ENCODE results near the gene SPAG16. TPM values are rescaled to one million over a fixed set of nuclear protein-coding genes. Genes with fewer than 3 reads are reported as not detected.

The SPAG16 gene
- total RNA-seq, 2 donors from 2014 or later: 5.3 to 6.6 TPM

GRCh38 chr2:213455316-213456008, 171.2 kb downstream of the SPAG16 start:
- Mint-ChIP-seq H3K27ac (no peak overlapping the region), H3K36me3 (no peaks in the 10 kb centered on the region), H3K4me1 (ENCODE audit: low read depth in 2 of 2) (no peaks in the 10 kb centered on the region), H3K27me3 (no peaks in the 10 kb centered on the region), H3K9me3 (peaks cover 4% of the 10 kb centered on the region), H3K4me3 (no peak overlapping the region)
- no peak for ATAC-seq
- no peak for DNase-seq (ENCODE audit: low spot score)

GRCh38 chr2:213475433-213475832, 191.2 kb downstream of the SPAG16 start:
- no peak overlapping the region for H3K27ac Mint-ChIP-seq

GRCh38 chr2:213476641-213477040, 192.4 kb downstream of the SPAG16 start:
- DNase-seq (ENCODE audit: low spot score) (no peak), ATAC-seq (no peak)
- H3K4me3 Mint-ChIP-seq: no peak overlapping the region
- no peaks in the 10 kb centered on the region for H3K27me3 Mint-ChIP-seq
- H3K27ac Mint-ChIP-seq: no peak overlapping the region
- peaks cover 10% of the 10 kb centered on the region for H3K9me3 Mint-ChIP-seq
- no peaks in the 10 kb centered on the region for H3K4me1 Mint-ChIP-seq (ENCODE audit: low read depth in 2 of 2)
- H3K36me3 Mint-ChIP-seq: no peaks in the 10 kb centered on the region

More at GRCh38 chr2:213475433-213475832, 191.2 kb downstream of the SPAG16 start:
- DNase-seq (ENCODE audit: low spot score) (no peak), ATAC-seq (no peak)
- Mint-ChIP-seq H3K27me3 (no peaks in the 10 kb centered on the region), H3K4me1 (ENCODE audit: low read depth in 2 of 2) (no peaks in the 10 kb centered on the region), H3K4me3 (no peak overlapping the region), H3K9me3 (peaks cover 13% of the 10 kb centered on the region), H3K36me3 (no peaks in the 10 kb centered on the region)

DNA sequence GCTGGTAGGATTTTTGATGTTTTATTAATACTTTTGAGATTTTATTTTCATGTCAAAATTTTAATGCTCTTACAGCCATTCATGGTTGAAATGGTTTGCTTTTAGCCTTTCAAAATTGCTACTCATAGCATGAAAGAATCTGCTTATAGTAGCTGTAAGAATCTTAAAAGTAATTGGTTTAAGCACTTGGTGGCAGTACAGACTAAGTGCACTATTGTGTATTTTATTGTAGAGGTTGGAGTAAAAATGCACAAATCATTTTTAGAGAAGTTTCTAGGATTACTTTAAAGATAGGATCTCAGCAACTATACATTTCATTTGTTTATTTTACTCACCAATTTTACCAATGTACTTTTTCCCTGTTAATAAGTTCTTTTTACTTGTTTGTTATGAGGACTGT, 205.8 kb downstream of the SPAG16 start:
- Mint-ChIP-seq H3K4me3 (no peak overlapping the region), H3K27me3 (no peaks in the 10 kb centered on the region)

GRCh38 chr2:213491376-213491775, 207.1 kb downstream of the SPAG16 start:
- no peaks in the 10 kb centered on the region for H3K36me3 Mint-ChIP-seq
- no peaks in the 10 kb centered on the region for H3K4me1 Mint-ChIP-seq (ENCODE audit: low read depth in 2 of 2)
- H3K9me3 Mint-ChIP-seq: no peaks in the 10 kb centered on the region
- H3K27me3 Mint-ChIP-seq: no peaks in the 10 kb centered on the region
- no peak overlapping the region for H3K4me3 Mint-ChIP-seq
- ATAC-seq (no peak), DNase-seq (ENCODE audit: low spot score) (no peak)
- H3K27ac Mint-ChIP-seq: no peak overlapping the region

More for the DNA sequence above, 205.8 kb downstream of the SPAG16 start:
- ATAC-seq (no peak), DNase-seq (ENCODE audit: low spot score) (no peak)
- no peaks in the 10 kb centered on the region for H3K36me3 Mint-ChIP-seq
- no peaks in the 10 kb centered on the region for H3K4me1 Mint-ChIP-seq (ENCODE audit: low read depth in 2 of 2)
- no peaks in the 10 kb centered on the region for H3K9me3 Mint-ChIP-seq
- no peak overlapping the region for H3K27ac Mint-ChIP-seq

- H3K9me3 Mint-ChIP-seq: peaks cover 6% of the 10 kb centered on the region
- no peaks in the 10 kb centered on the region for H3K4me1 Mint-ChIP-seq (ENCODE audit: low read depth in 2 of 2)
- H3K27ac Mint-ChIP-seq: no peak overlapping the region
- no peak for DNase-seq (ENCODE audit: low spot score)
- H3K36me3 Mint-ChIP-seq: no peaks in the 10 kb centered on the region
- H3K27me3 Mint-ChIP-seq: no peaks in the 10 kb centered on the region
- no peak for ATAC-seq
- H3K4me3 Mint-ChIP-seq: no peak overlapping the region
Measured at GRCh38 chr2:213496226-213496625, 212.0 kb downstream of the SPAG16 start.

DNA sequence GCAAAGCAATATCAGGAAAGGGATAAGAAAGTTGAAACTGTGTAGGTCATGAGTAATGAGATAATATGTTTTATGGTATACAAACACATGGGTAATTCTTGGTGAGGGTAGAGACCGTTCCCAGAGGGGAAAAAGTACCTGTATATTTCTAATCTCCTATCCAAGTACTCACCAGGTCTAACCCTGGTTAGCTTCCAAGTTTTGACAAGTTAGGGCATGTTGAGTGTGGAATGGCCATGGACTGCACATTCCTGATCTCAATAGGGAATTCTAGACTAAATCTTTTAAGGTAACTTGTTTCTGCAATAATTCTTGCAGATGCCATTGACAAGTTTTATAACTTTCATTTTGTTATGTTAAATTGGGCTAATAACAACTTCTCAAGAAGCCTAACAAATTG, 216.6 kb downstream of the SPAG16 start:
- Mint-ChIP-seq H3K27ac (no peak overlapping the region), H3K27me3 (no peaks in the 10 kb centered on the region), H3K4me3 (no peak overlapping the region), H3K9me3 (peaks cover 9% of the 10 kb centered on the region), H3K36me3 (no peaks in the 10 kb centered on the region), H3K4me1 (ENCODE audit: low read depth in 2 of 2) (no peaks in the 10 kb centered on the region)
- ATAC-seq: no peak
- no peak for DNase-seq (ENCODE audit: low spot score)

GRCh38 chr2:213524164-213524563, 239.9 kb downstream of the SPAG16 start:
- H3K4me3 Mint-ChIP-seq: no peak overlapping the region
- no peak for DNase-seq (ENCODE audit: low spot score)
- H3K4me1 Mint-ChIP-seq (ENCODE audit: low read depth in 2 of 2): no peaks in the 10 kb centered on the region

GRCh38 chr2:213537579-213537978, 253.3 kb downstream of the SPAG16 start:
- no peaks in the 10 kb centered on the region for H3K4me1 Mint-ChIP-seq (ENCODE audit: low read depth in 2 of 2)
- ATAC-seq (no peak), DNase-seq (ENCODE audit: low spot score) (no peak)
- H3K27me3 Mint-ChIP-seq: no peaks in the 10 kb centered on the region
- H3K27ac Mint-ChIP-seq: no peak overlapping the region
- no peak overlapping the region for H3K4me3 Mint-ChIP-seq
- peaks cover 5% of the 10 kb centered on the region for H3K9me3 Mint-ChIP-seq
- no peaks in the 10 kb centered on the region for H3K36me3 Mint-ChIP-seq

More at GRCh38 chr2:213524164-213524563, 239.9 kb downstream of the SPAG16 start:
- H3K27ac Mint-ChIP-seq: no peak overlapping the region
- peaks cover 21% of the 10 kb centered on the region for H3K9me3 Mint-ChIP-seq
- ATAC-seq: no peak
- H3K36me3 Mint-ChIP-seq: peaks cover 4% of the 10 kb centered on the region
- H3K27me3 Mint-ChIP-seq: no peaks in the 10 kb centered on the region

GRCh38 chr2:213544940-213545339, 260.7 kb downstream of the SPAG16 start:
- Mint-ChIP-seq H3K9me3 (peaks cover 12% of the 10 kb centered on the region), H3K36me3 (no peaks in the 10 kb centered on the region), H3K4me1 (ENCODE audit: low read depth in 2 of 2) (no peaks in the 10 kb centered on the region), H3K27me3 (no peaks in the 10 kb centered on the region), H3K4me3 (no peak overlapping the region), H3K27ac (no peak overlapping the region)
- no peak for ATAC-seq
- DNase-seq (ENCODE audit: low spot score): no peak

GRCh38 chr2:213545481-213545880, 261.2 kb downstream of the SPAG16 start:
- Mint-ChIP-seq H3K27me3 (no peaks in the 10 kb centered on the region), H3K4me1 (ENCODE audit: low read depth in 2 of 2) (no peaks in the 10 kb centered on the region)
- no peak for ATAC-seq

DNA sequence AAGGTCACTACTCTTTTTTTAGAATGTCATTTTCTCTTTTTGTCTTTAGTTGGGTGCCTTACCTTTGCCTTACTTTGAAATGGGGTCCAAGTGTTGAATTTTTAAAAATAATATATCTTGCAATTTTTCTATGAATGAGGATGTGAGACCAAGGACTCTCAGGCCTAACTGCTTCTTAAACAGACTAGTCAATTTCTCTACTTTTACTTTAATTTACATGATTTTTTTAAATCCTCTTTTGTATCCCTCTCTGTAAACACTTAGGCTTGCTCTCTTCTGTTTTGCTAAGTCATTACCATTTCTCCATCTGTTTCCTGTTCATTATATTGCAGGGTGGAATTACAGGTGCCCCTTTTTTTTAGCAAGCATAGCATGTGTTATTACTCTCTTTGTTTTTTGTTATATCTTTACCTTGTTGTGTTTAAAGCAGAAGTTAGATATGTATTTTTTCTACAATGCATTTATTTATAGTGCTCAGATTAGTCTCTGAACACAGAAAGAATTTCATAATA, 261.8 kb downstream of the SPAG16 start:
- no peak for ATAC-seq
- peaks cover 8% of the 10 kb centered on the region for H3K9me3 Mint-ChIP-seq

More at GRCh38 chr2:213545481-213545880, 261.2 kb downstream of the SPAG16 start:
- no peaks in the 10 kb centered on the region for H3K36me3 Mint-ChIP-seq
- no peak overlapping the region for H3K27ac Mint-ChIP-seq
- H3K4me3 Mint-ChIP-seq: no peak overlapping the region
- peaks cover 12% of the 10 kb centered on the region for H3K9me3 Mint-ChIP-seq
- no peak for DNase-seq (ENCODE audit: low spot score)

DNA sequence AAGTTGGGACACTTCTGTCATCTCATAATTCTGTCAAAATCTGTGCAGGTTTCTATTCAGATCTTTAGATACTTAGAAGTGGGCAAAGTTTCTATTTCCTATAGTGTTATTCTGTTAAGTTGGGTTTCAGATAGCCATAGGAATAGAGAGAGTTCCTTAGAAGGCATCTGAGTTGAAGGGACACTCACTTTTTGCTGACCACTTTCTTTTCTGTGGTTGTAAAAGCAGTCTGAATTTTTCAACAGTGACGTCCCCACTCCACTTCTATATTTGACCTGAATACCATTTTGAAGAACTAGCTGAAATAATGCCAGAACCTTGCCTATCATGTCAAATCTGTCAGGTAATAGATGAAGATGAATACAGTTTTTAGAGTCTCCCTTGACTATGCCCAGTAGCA, 267.3 kb downstream of the SPAG16 start:
- ATAC-seq (no peak), DNase-seq (ENCODE audit: low spot score) (no peak)
- Mint-ChIP-seq H3K9me3 (peaks cover 13% of the 10 kb centered on the region), H3K4me3 (no peak overlapping the region), H3K36me3 (no peaks in the 10 kb centered on the region), H3K4me1 (ENCODE audit: low read depth in 2 of 2) (no peaks in the 10 kb centered on the region), H3K27me3 (no peaks in the 10 kb centered on the region), H3K27ac (no peak overlapping the region)

More for the DNA sequence above, 261.8 kb downstream of the SPAG16 start:
- Mint-ChIP-seq H3K27ac (no peak overlapping the region), H3K4me3 (no peak overlapping the region), H3K4me1 (ENCODE audit: low read depth in 2 of 2) (no peaks in the 10 kb centered on the region), H3K36me3 (no peaks in the 10 kb centered on the region), H3K27me3 (no peaks in the 10 kb centered on the region)
- no peak for DNase-seq (ENCODE audit: low spot score)

- no peak overlapping the region for H3K4me3 Mint-ChIP-seq
- H3K27ac Mint-ChIP-seq: no peak overlapping the region
- H3K9me3 Mint-ChIP-seq: peaks cover 16% of the 10 kb centered on the region
- H3K27me3 Mint-ChIP-seq: no peaks in the 10 kb centered on the region
- no peaks in the 10 kb centered on the region for H3K4me1 Mint-ChIP-seq (ENCODE audit: low read depth in 2 of 2)
- ATAC-seq (no peak), DNase-seq (ENCODE audit: low spot score) (no peak)
- H3K36me3 Mint-ChIP-seq: no peaks in the 10 kb centered on the region
Measured at GRCh38 chr2:213559053-213559452, 274.8 kb downstream of the SPAG16 start.

DNA sequence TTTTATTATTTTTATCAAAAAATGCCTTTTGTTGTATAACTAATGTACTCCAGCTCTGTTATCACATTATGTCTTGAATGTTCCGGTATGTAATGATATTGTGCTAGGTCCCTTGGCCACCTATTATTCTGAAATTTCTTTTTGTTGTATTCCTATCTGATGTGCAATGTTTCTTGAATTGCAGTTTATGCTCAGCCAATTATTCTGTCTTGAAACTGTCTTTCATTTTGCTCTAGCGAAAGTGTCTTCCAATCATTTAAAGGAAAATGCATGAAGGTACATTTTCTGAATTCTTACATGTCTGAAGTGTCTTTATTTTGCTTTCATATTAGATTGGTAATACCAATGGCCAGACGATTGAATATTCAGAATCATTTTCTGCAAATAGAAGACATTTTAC, 277.5 kb downstream of the SPAG16 start:
- no peak for DNase-seq (ENCODE audit: low spot score)
- Mint-ChIP-seq H3K4me1 (ENCODE audit: low read depth in 2 of 2) (no peaks in the 10 kb centered on the region), H3K9me3 (peaks cover 20% of the 10 kb centered on the region), H3K27me3 (no peaks in the 10 kb centered on the region), H3K27ac (no peak overlapping the region), H3K36me3 (no peaks in the 10 kb centered on the region), H3K4me3 (no peak overlapping the region)
- ATAC-seq: no peak
